SU-DHL-6 (cell line): ENCODE measurements around the gene CAMK1D.

Source experiments
- H2AFZ ChIP-seq: fragments of 200-600 bp; sonication (generic); 2 replicates; pipeline ENCODE4 v1.6.1; 2014; ENCODE audit warnings: low read depth, mild to moderate bottlenecking, moderate library complexity, mixed read lengths, antibody characterized with exemption, low read length; ENCODE audit not compliant: severe bottlenecking
- H3F3A ChIP-seq: fragments of 200-600 bp; shearing (Covaris generic); 2 replicates; pipeline ENCODE4 v1.6.0; 2016; ENCODE audit warnings: antibody characterized with exemption, mild to moderate bottlenecking; ENCODE audit not compliant: insufficient read depth
- H3K27ac ChIP-seq: fragments of 200-600 bp; sonication (generic); 2 replicates; pipeline ENCODE4 v1.5.1; 2016; ENCODE audit warnings: low read depth, mild to moderate bottlenecking, low read length, moderate library complexity, mixed read lengths
- H3K27me3 ChIP-seq: fragments of 200-600 bp; sonication (generic), shearing (Covaris generic); 2 replicates; pipeline ENCODE4 v1.6.0; 2014; ENCODE audit warnings: mild to moderate bottlenecking, low read length
- H3K36me3 ChIP-seq: fragments of 200-600 bp; sonication (generic); 2 replicates; pipeline ENCODE4 v1.6.1; 2014; ENCODE audit warnings: mild to moderate bottlenecking, low read length, mixed read lengths
- H3K4me2 ChIP-seq: fragments of 300-600, 200-600 bp; shearing (Covaris generic), sonication (generic); 2 replicates; pipeline ENCODE4 v1.6.0; 2014; ENCODE audit warnings: low read length, low read depth, mild to moderate bottlenecking; ENCODE audit not compliant: poor library complexity, severe bottlenecking
- H3K4me3 ChIP-seq: fragments of 200-600 bp; sonication (generic); 2 replicates; pipeline ENCODE4 v1.5.1; 2014; ENCODE audit warnings: antibody characterized with exemption, low read length, mild to moderate bottlenecking, mixed read lengths; ENCODE audit not compliant: insufficient read depth, poor library complexity, severe bottlenecking
- H3K79me2 ChIP-seq: fragments of 200-600 bp; sonication (generic); 2 replicates; pipeline ENCODE4 v1.6.1; 2014; ENCODE audit warnings: mild to moderate bottlenecking, low read length, moderate library complexity; ENCODE audit not compliant: insufficient read depth
- H3K9ac ChIP-seq: fragments of 200-600 bp; sonication (generic); 2 replicates; pipeline ENCODE4 v1.7.0; 2014; ENCODE audit warnings: mild to moderate bottlenecking, low read length
- H3K9me2 ChIP-seq: fragments of 200-600 bp; sonication (generic); replicated peaks from 2 replicates; pipeline ENCODE4 v1.6.1; 2014; ENCODE audit warnings: low read length; ENCODE audit not compliant: insufficient read depth
- H3K9me3 ChIP-seq: fragments of 200-600 bp; sonication (generic); 2 replicates; pipeline ENCODE4 v1.6.1; 2014; ENCODE audit warnings: low read length, mixed read lengths; ENCODE audit not compliant: insufficient read depth
- H4K20me1 ChIP-seq: fragments of 200-600 bp; sonication (generic); 2 replicates; pipeline ENCODE4 v1.6.1; 2014; ENCODE audit warnings: low read depth, mild to moderate bottlenecking, antibody characterized with exemption, low read length, moderate library complexity, mixed read lengths
- CTCF ChIP-seq: fragments of 200-600 bp; sonication (generic); IDR thresholded peaks from one replicate; pipeline ENCODE4 v1.5.1; 2017; ENCODE audit warnings: antibody characterized with exemption, mild to moderate bottlenecking, low read length, moderate library complexity; ENCODE audit not compliant: insufficient read depth, poor library complexity, severe bottlenecking
- EZH2phosphoT487 ChIP-seq: fragments of 200-600 bp; sonication (generic), shearing (Covaris generic); conservative IDR thresholded peaks from 2 replicates; pipeline ENCODE4 v1.6.1; 2018; ENCODE audit warnings: mild to moderate bottlenecking, antibody characterized with exemption, low read length, moderate library complexity, mixed read lengths

The CAMK1D gene

GRCh38 chr10:12509794-12510100, 160.4 kb downstream of the CAMK1D start:
- Histone ChIP-seq H3K27me3 (no peaks in the 10 kb centered on the region), H3K79me2 (peaks cover 100% of the 10 kb centered on the region), H3K4me3 (no peak overlapping the region), H3K9ac (no peak overlapping the region), H3K36me3 (no peaks in the 10 kb centered on the region), H3F3A (peaks cover 6% of the 10 kb centered on the region; the same call in 1 of the 2 replicates), H3K9me3 (no peaks in the 10 kb centered on the region), H3K9me2 (no peaks in the 10 kb centered on the region), H2AFZ (no peak overlapping the region), H4K20me1 (no peaks in the 10 kb centered on the region; the same call in 1 of the 2 replicates), H3K27ac (no peak overlapping the region), H3K4me2 (no peak overlapping the region)
- TF ChIP-seq CTCF (no peak), EZH2phosphoT487 (no peak)

- H3K9ac ChIP-seq = no peak overlapping the region
- no peaks in the 10 kb centered on the region; the same call in 1 of the 2 replicates for H4K20me1 ChIP-seq
- H3K4me3 ChIP-seq = no peak overlapping the region
- H3F3A ChIP-seq = peaks cover 6% of the 10 kb centered on the region; the same call in 1 of the 2 replicates
- H3K4me2 ChIP-seq = no peak overlapping the region
- no peaks in the 10 kb centered on the region for H3K27me3 ChIP-seq
- no peak for TF ChIP-seq EZH2phosphoT487
- TF ChIP-seq CTCF = no peak
- H3K9me3 ChIP-seq = no peaks in the 10 kb centered on the region
- peaks cover 97% of the 10 kb centered on the region for H3K79me2 ChIP-seq
- no peak overlapping the region for H2AFZ ChIP-seq
- H3K36me3 ChIP-seq = no peaks in the 10 kb centered on the region
- no peak overlapping the region for H3K27ac ChIP-seq
- H3K9me2 ChIP-seq = no peaks in the 10 kb centered on the region
Observed at GRCh38 chr10:12510501-12510941, 161.2 kb downstream of the CAMK1D start.

GRCh38 chr10:12510984-12511383, 161.6 kb downstream of the CAMK1D start:
- Histone ChIP-seq H3K27ac (no peak overlapping the region), H3K4me3 (no peak overlapping the region), H3K9ac (no peak overlapping the region), H3K9me2 (no peaks in the 10 kb centered on the region), H3K4me2 (no peak overlapping the region), H3K27me3 (no peaks in the 10 kb centered on the region), H3K9me3 (no peaks in the 10 kb centered on the region), H4K20me1 (no peaks in the 10 kb centered on the region; the same call in 1 of the 2 replicates), H3F3A (peaks cover 6% of the 10 kb centered on the region; the same call in 1 of the 2 replicates), H3K36me3 (no peaks in the 10 kb centered on the region), H2AFZ (no peak overlapping the region), H3K79me2 (peaks cover 97% of the 10 kb centered on the region)
- TF ChIP-seq CTCF (no peak), EZH2phosphoT487 (no peak)
